Measurements from ENCODE around the gene CARNS1.

The CARNS1 gene

DNA sequence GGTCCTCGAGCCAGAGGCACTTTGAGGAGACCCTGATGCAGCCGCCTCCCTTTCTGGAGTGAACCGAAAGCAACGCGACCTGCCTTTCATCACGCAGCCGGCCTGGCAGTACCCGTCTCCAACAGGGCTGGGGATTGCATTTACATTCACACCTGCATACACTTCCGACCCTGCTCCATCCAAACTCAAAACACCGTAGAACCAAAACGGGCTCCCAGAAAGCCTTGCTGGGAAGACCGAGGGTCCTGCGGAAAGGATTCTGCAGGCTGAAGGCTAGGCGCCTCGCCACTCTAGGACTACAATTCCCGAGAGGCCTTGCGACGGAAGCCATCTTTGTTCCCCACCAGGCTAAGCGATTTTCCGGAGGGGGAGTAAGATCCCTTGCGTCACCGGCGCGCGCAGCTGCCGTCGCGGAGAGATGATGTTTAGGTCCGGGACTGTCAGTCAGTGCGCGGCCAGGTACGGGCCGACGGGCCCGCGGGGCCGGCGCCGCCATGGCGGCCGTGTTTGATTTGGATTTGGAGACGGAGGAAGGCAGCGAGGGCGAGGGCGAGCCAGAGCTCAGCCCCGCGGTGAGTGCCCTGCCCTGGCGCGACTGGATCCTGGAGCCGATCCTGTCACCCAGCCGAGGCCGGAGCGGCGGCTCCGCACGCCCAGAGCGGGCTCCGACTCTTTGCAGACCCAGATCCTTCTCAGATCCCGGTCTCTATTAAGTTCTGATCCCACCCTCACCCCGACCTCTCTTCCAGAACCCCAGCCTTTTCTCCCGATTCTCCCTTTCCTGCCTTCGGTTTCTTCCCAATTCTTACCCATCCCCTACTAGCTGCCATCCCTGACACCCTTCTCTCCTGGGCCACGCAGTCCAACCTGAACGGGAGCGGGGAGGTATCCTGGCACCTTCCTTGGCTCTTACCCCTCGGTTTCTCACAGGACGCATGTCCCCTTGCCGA lies 12.8 kb downstream of the CARNS1 start, which contains the start of gene RPS6KB2:
Gene RPS6KB2 (plus strand): TSS at position 443 of the 950 bp plus-strand sequence. CDS start 52 bp downstream, at position 495.
- DNase-seq (ENCODE audit: low read depth) = peak; percentile 100

GRCh38 chr11:67429038-67429668 lies 13.7 kb downstream of the CARNS1 start:
- no peak for DNase-seq (ENCODE audit: low read depth)

DNA sequence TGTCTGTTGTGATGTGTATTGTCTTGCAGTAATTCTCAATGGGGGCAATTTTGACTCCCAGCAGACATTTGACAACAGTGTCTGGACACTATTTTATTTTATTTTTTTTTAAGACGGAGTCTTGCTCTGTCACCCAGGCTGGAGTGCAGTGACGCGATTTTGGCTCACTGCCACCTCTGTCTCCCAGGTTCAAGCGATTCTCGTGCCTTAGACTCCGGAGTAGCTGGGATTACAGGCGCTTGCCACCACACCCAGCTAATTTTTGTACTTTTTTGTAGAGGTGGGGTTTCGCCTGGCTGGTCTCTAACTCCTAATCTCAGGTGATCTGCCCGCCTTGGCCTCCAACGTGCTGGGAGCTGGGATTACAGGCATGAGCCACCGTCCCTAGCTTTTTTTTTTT lies 14.2 kb downstream of the CARNS1 start:
- DNase-seq (ENCODE audit: low read depth) = no peak

- DNase-seq (ENCODE audit: low read depth) = no peak
These were observed 16.1 kb downstream of the CARNS1 start for GRCh38 chr11:67431346-67432249.

GRCh38 chr11:67432655-67433349 lies 17.3 kb downstream of the CARNS1 start:
- no peak for DNase-seq (ENCODE audit: low read depth)

- DNase-seq (ENCODE audit: low read depth) = no peak
These were observed 18.3 kb downstream of the CARNS1 start for GRCh38 chr11:67433536-67434394.

DNA sequence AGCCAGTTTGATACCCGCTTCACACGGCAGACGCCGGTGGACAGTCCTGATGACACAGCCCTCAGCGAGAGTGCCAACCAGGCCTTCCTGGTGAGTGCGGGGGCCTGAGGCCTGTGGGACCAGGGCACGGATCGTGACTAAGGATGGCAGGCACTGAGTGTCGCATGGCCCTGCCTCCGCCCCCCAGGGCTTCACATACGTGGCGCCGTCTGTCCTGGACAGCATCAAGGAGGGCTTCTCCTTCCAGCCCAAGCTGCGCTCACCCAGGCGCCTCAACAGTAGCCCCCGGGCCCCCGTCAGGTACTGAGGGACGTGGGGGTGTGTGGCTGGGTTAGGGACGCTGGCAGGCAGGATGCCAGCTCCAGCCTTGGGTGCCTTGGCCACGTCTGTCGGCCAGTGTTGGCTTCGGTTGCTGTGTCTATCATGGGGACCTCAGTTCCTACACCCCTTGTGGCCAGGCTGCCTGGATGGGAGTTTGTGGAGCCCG lies 19.0 kb downstream of the CARNS1 start:
- no peak for DNase-seq (ENCODE audit: low read depth)

DNA sequence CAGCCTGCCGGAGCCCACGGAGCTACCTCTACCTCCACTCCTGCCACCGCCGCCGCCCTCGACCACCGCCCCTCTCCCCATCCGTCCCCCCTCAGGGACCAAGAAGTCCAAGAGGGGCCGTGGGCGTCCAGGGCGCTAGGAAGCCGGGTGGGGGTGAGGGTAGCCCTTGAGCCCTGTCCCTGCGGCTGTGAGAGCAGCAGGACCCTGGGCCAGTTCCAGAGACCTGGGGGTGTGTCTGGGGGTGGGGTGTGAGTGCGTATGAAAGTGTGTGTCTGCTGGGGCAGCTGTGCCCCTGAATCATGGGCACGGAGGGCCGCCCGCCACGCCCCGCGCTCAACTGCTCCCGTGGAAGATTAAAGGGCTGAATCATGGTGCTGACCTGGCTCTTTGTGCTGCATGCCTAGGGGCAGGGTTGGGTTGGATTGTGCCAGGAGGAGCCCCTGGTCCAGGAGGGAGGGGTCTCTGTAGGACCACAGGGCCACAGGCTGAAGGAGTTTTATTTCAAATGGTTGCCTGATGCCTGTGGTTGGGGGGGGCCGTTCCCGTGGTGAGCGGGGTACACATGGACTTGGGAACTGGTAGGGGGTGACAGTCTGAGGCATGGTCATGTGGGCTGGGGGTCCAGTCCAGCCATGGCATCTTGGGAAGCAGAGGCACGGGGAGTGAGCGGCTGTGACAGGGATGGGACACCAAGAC lies 19.7 kb downstream of the CARNS1 start:
- no peak for DNase-seq (ENCODE audit: low read depth)

DNA sequence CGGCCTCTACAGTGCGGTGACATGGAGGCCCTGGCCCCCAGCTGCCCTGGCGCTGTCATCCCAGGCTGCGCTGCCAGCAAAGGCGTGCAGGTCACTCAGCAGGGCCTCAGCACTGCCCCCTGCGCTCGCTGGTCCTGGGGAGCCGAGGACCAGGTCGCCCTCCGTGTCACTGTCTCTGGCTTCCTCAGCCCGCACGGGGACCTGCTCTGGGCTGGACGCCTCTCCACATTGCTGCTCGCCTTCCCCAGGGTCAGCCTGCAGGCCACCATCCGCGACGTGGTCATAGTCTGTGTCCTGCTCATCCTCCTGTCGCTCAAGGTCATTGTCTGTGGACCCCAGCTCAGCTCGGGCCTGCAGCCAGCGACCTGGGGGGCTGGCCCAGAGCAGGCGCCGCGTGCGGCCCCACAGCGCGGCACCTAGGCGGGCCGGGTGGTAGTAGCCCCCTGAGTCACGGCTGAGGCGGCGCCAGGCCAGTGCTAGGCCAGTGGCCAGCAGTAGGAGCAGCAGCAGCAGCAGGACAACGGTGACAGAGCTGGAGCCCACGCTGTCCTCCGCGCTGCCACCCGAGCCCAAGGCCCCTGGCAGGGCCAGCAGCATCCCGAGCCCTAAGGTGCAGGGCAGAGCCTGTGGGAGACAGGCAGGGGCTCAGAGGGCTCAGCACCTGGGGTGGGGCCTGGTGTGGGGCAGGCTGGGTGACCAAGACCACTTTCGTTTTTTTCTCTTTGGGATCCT lies 20.4 kb downstream of the CARNS1 start:
- no peak for DNase-seq (ENCODE audit: low read depth)

- no peak for DNase-seq (ENCODE audit: low read depth)
These were observed 21.1 kb downstream of the CARNS1 start for GRCh38 chr11:67436459-67437081.

- DNase-seq (ENCODE audit: low read depth) = peak; percentile 54
These were observed 21.8 kb downstream of the CARNS1 start, which contains the start of gene PTPRCAP for GRCh38 chr11:67437082-67437808. TSS of gene PTPRCAP (minus strand) at chr11:67437682. CDS start at chr11:67437619, 63 bp downstream.

- DNase-seq (ENCODE audit: low read depth) = no peak
These were observed 22.3 kb downstream of the CARNS1 start for GRCh38 chr11:67437809-67438157.

DNA sequence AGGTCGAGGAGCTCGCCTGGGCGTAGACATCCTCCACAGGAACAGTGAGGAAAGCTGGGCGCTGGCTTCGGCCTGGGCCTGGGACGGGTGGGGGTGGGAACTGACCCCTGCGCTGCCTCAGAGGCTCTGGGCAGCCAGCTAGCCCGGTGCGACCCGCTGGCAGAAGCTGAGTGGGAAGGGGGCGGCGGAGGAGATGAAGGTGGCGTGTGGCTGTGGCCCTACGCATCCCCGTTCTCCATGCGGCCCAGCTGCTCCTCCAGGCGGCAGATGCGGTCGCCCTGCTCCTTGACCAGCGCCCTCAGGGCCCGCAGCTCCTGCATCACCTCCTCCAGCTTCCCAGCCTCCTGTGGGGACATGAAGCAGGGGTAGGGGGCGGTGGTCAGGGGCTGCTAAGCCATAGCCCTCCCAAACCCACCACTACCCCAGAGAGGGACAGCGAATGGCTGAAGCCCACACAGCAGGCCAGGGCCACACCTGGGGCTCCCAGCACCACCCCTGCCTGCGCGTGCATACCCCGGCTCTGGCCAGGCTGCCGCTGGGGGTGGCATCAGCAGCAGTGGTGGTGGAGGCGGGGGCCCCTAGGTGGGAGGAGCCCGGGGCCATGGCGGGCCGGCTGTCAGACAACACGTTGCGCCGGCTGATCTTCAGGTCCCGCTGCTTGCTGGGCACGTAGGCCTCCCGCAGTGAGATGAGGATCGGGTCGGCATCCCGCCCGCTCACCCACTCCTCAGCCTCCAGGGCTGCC lies 22.9 kb downstream of the CARNS1 start:
- no peak for DNase-seq (ENCODE audit: low read depth)

- DNase-seq (ENCODE audit: low read depth) = no peak
These were observed 24.1 kb downstream of the CARNS1 start for GRCh38 chr11:67439321-67440228.

GRCh38 chr11:67440229-67441097 lies 25.0 kb downstream of the CARNS1 start:
- no peak for DNase-seq (ENCODE audit: low read depth)

All from stimulated activated CD8-positive, alpha-beta memory T cell treated with anti-CD3 and anti-CD28 coated beads, Interleukin-15, amount 100 ng/mL, for 1 hour (primary cell).